Thoracic aorta (tissue), 2 donors: Measurements from ENCODE around the gene RGS16. TPM values are rescaled to one million over a fixed set of nuclear protein-coding genes. Genes with fewer than 3 reads are reported as not detected.

Experiments used
- ATAC-seq: fragments of 150-250 bp; one replicate; pipeline ENCODE4 v1.8.0; 2017; ENCODE audit warnings: low read depth; ENCODE audit not compliant: insufficient number of reproducible peaks, low FRiP score
- DNase-seq: peaks from one replicate; pipeline ENCODE4 v3.0.0-alpha.2; 2020; ENCODE audit warnings: low spot score
- H3K27ac ChIP-seq, 2 donors: fragments of 200-600 bp; sonication (generic); 1 replicate in 1 of 2; 2 replicates in 1 of 2; pipeline ENCODE4 v1.5.1; 2016; ENCODE audit warnings: mild to moderate bottlenecking in 2 of 2, moderate library complexity in 2 of 2
- H3K27me3 ChIP-seq: fragments of 200-600 bp; sonication (generic); replicated peaks from 2 replicates; pipeline ENCODE4 v1.6.0; 2016; ENCODE audit warnings: mild to moderate bottlenecking; ENCODE audit not compliant: insufficient read depth
- H3K36me3 ChIP-seq: fragments of 200-600 bp; sonication (generic); one replicate; pipeline ENCODE4 v1.5.1; 2016
- H3K4me1 ChIP-seq, 2 donors: fragments of 200-600 bp; sonication (generic); 1 replicate in 1 of 2; 2 replicates in 1 of 2; pipeline versions ENCODE4 v1.5.1 to v1.6.0; 2016; ENCODE audit warnings: low read depth in 2 of 2, mild to moderate bottlenecking in 1 of 2; ENCODE audit not compliant: control insufficient read depth in 1 of 2
- H3K4me3 ChIP-seq: fragments of 200-600 bp; sonication (generic); 2 replicates; pipeline ENCODE4 v1.5.1; 2016; ENCODE audit warnings: mild to moderate bottlenecking
- H3K9me3 ChIP-seq: fragments of 200-600 bp; sonication (generic); 2 replicates; pipeline ENCODE4 v1.5.1; 2016
- CTCF ChIP-seq: fragments of 200-600 bp; sonication (generic); IDR thresholded peaks from one replicate; pipeline ENCODE4 v1.5.1; 2019; ENCODE audit warnings: antibody characterized with exemption
- total RNA-seq, 2 donors: library from RNA; depleted of rRNA; stranded (reverse); fragments of >200 nt; gene quantifications; one replicate each; pipeline versions ENCODE4 v1.1.0 to v1.2.3, GENCODE V29; 2016

The RGS16 gene
- total RNA-seq, 2 donors from 2014 or later = 8.8 to 15.2 TPM

GRCh38 chr1:182568647-182569284 is 35.4 kb downstream of the RGS16 start:
- no peak for ATAC-seq
- no peak overlapping the region for H3K4me3 ChIP-seq

GRCh38 chr1:182567629-182568028 is 36.6 kb downstream of the RGS16 start:
- ATAC-seq (no peak), DNase-seq (no peak)
- Histone ChIP-seq H3K4me3 (no peak overlapping the region), H3K36me3 (no peaks in the 10 kb centered on the region), H3K9me3 (no peaks in the 10 kb centered on the region), H3K27me3 (no peaks in the 10 kb centered on the region), H3K27ac (no peak overlapping the region), H3K4me1 (no peaks in the 10 kb centered on the region)
- TF ChIP-seq CTCF = no peak

More at GRCh38 chr1:182568647-182569284, 35.4 kb downstream of the RGS16 start:
- no peak for TF ChIP-seq CTCF
- Histone ChIP-seq H3K27ac (no peak overlapping the region), H3K4me1 (no peaks in the 10 kb centered on the region), H3K9me3 (no peaks in the 10 kb centered on the region), H3K27me3 (no peaks in the 10 kb centered on the region), H3K36me3 (no peaks in the 10 kb centered on the region)
- DNase-seq = no peak

- no peak for TF ChIP-seq CTCF
- H3K4me3 ChIP-seq = no peak overlapping the region
- H3K36me3 ChIP-seq = no peaks in the 10 kb centered on the region
- ATAC-seq = no peak
- no peak overlapping the region for H3K27ac ChIP-seq
- no peaks in the 10 kb centered on the region for H3K27me3 ChIP-seq
- H3K4me1 ChIP-seq = no peaks in the 10 kb centered on the region
- H3K9me3 ChIP-seq = no peaks in the 10 kb centered on the region
- DNase-seq = no peak
These were observed 38.7 kb downstream of the RGS16 start for GRCh38 chr1:182565537-182565936.

GRCh38 chr1:182564406-182565004 is 39.7 kb downstream of the RGS16 start:
- no peak for TF ChIP-seq CTCF
- no peak for DNase-seq
- H3K36me3 ChIP-seq = no peaks in the 10 kb centered on the region
- no peaks in the 10 kb centered on the region for H3K27me3 ChIP-seq
- H3K27ac ChIP-seq = no peak overlapping the region
- H3K9me3 ChIP-seq = no peaks in the 10 kb centered on the region
- no peaks in the 10 kb centered on the region for H3K4me1 ChIP-seq
- ATAC-seq = no peak
- H3K4me3 ChIP-seq = no peak overlapping the region

- no peak for TF ChIP-seq CTCF
- H3K27me3 ChIP-seq = no peaks in the 10 kb centered on the region
- no peaks in the 10 kb centered on the region for H3K36me3 ChIP-seq
- H3K9me3 ChIP-seq = no peaks in the 10 kb centered on the region
- H3K4me3 ChIP-seq = no peak overlapping the region
- ATAC-seq (no peak), DNase-seq (no peak)
- no peak overlapping the region for H3K27ac ChIP-seq
- H3K4me1 ChIP-seq = no peaks in the 10 kb centered on the region
These were observed 41.1 kb downstream of the RGS16 start for GRCh38 chr1:182563095-182563494.
